Measurements from ENCODE around the gene TP53. TPM values are rescaled to one million over a fixed set of nuclear protein-coding genes. Genes with fewer than 3 reads are reported as not detected.

TP53 gene
- total RNA-seq, 1 experiment from 2014 or later: 179 TPM

DNA sequence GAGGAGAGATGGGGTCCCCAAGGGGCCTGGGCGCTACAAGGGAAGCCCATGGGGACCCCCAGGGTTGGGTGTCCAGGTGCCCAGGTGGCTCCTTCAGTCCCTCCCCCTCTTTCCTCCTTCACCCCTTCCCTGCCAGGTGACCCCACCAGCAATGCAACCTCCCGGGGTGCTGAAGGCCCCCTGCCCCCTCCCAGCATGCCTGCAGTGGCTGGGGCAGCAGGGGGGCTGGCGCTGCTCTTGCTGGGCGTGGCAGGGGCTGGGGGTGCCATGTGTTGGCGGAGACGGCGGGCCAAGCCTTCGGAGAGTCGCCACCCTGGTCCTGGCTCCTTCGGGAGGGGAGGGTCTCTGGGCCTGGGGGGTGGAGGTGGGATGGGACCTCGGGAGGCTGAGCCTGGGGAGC lies 21.7 kb upstream of the TP53 start:
- ChIA-PET POLR2A (no interaction called here), CTCF (interaction anchor here (6.1 kb wide), 1 partner anchor 8 kb away, joined by 72 read pairs; the partner anchor contains the start of gene DNAH2)
- TF ChIP-seq, protein P1, sequence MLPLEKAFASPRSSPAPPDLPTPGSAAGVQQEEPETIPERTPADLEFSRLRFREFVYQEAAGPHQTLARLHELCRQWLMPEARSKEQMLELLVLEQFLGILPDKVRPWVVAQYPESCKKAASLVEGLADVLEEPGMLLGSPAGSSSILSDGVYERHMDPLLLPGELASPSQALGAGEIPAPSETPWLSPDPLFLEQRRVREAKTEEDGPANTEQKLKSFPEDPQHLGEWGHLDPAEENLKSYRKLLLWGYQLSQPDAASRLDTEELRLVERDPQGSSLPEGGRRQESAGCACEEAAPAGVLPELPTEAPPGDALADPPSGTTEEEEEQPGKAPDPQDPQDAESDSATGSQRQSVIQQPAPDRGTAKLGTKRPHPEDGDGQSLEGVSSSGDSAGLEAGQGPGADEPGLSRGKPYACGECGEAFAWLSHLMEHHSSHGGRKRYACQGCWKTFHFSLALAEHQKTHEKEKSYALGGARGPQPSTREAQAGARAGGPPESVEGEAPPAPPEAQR (CRISPR knock-in tag; IDR thresholded peaks at IDR 0.05): no peak
- TF ChIP-seq NFE2L1 (CRISPR knock-in tag; IDR thresholded peaks at IDR 0.05) (no peak), ZNF219 (CRISPR knock-in tag; IDR thresholded peaks at IDR 0.05; ENCODE audit: borderline replicate concordance) (no peak), ZNF121 (CRISPR knock-in tag; IDR thresholded peaks at IDR 0.05) (no peak), OVOL2 (CRISPR knock-in tag; IDR thresholded peaks at IDR 0.05; ENCODE audit: borderline replicate concordance) (no peak), SOX15 (CRISPR knock-in tag; IDR thresholded peaks at IDR 0.05) (no peak), GRHL2 (CRISPR knock-in tag; IDR thresholded peaks at IDR 0.05; ENCODE audit: insufficient replicate concordance, severe bottlenecking) (no peak), MXD4 (CRISPR knock-in tag; IDR thresholded peaks at IDR 0.05; ENCODE audit: borderline replicate concordance) (no peak), SMAD3 (CRISPR knock-in tag; IDR thresholded peaks at IDR 0.05; ENCODE audit: borderline replicate concordance) (no peak), TEAD1 (CRISPR knock-in tag; IDR thresholded peaks at IDR 0.05) (no peak), NR3C1 (CRISPR knock-in tag; conservative IDR thresholded peaks at IDR 0.05; ENCODE audit: low read depth) (no peak), SMAD4 (CRISPR knock-in tag; IDR thresholded peaks at IDR 0.05) (no peak), PRRX2 (CRISPR knock-in tag; IDR thresholded peaks at IDR 0.05) (no peak)
- TF ChIP-seq, protein P2, sequence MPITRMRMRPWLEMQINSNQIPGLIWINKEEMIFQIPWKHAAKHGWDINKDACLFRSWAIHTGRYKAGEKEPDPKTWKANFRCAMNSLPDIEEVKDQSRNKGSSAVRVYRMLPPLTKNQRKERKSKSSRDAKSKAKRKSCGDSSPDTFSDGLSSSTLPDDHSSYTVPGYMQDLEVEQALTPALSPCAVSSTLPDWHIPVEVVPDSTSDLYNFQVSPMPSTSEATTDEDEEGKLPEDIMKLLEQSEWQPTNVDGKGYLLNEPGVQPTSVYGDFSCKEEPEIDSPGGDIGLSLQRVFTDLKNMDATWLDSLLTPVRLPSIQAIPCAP (CRISPR knock-in tag; IDR thresholded peaks at IDR 0.05): no peak
- TF ChIP-seq, protein P3, sequence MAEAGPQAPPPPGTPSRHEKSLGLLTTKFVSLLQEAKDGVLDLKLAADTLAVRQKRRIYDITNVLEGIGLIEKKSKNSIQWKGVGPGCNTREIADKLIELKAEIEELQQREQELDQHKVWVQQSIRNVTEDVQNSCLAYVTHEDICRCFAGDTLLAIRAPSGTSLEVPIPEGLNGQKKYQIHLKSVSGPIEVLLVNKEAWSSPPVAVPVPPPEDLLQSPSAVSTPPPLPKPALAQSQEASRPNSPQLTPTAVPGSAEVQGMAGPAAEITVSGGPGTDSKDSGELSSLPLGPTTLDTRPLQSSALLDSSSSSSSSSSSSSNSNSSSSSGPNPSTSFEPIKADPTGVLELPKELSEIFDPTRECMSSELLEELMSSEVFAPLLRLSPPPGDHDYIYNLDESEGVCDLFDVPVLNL (CRISPR knock-in tag; IDR thresholded peaks at IDR 0.05; ENCODE audit: borderline replicate concordance, low read depth): no peak
- TF ChIP-seq, protein P4, sequence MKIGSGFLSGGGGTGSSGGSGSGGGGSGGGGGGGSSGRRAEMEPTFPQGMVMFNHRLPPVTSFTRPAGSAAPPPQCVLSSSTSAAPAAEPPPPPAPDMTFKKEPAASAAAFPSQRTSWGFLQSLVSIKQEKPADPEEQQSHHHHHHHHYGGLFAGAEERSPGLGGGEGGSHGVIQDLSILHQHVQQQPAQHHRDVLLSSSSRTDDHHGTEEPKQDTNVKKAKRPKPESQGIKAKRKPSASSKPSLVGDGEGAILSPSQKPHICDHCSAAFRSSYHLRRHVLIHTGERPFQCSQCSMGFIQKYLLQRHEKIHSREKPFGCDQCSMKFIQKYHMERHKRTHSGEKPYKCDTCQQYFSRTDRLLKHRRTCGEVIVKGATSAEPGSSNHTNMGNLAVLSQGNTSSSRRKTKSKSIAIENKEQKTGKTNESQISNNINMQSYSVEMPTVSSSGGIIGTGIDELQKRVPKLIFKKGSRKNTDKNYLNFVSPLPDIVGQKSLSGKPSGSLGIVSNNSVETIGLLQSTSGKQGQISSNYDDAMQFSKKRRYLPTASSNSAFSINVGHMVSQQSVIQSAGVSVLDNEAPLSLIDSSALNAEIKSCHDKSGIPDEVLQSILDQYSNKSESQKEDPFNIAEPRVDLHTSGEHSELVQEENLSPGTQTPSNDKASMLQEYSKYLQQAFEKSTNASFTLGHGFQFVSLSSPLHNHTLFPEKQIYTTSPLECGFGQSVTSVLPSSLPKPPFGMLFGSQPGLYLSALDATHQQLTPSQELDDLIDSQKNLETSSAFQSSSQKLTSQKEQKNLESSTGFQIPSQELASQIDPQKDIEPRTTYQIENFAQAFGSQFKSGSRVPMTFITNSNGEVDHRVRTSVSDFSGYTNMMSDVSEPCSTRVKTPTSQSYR (CRISPR knock-in tag; IDR thresholded peaks at IDR 0.05): no peak
- TF ChIP-seq, protein P5, sequence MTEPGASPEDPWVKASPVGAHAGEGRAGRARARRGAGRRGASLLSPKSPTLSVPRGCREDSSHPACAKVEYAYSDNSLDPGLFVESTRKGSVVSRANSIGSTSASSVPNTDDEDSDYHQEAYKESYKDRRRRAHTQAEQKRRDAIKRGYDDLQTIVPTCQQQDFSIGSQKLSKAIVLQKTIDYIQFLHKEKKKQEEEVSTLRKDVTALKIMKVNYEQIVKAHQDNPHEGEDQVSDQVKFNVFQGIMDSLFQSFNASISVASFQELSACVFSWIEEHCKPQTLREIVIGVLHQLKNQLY (CRISPR knock-in tag; IDR thresholded peaks at IDR 0.05): no peak
- TF ChIP-seq, protein P6, sequence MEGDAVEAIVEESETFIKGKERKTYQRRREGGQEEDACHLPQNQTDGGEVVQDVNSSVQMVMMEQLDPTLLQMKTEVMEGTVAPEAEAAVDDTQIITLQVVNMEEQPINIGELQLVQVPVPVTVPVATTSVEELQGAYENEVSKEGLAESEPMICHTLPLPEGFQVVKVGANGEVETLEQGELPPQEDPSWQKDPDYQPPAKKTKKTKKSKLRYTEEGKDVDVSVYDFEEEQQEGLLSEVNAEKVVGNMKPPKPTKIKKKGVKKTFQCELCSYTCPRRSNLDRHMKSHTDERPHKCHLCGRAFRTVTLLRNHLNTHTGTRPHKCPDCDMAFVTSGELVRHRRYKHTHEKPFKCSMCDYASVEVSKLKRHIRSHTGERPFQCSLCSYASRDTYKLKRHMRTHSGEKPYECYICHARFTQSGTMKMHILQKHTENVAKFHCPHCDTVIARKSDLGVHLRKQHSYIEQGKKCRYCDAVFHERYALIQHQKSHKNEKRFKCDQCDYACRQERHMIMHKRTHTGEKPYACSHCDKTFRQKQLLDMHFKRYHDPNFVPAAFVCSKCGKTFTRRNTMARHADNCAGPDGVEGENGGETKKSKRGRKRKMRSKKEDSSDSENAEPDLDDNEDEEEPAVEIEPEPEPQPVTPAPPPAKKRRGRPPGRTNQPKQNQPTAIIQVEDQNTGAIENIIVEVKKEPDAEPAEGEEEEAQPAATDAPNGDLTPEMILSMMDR (IDR thresholded peaks at IDR 0.05): no peak
- H3K36me3 Mint-ChIP-seq: no peaks in the 10 kb centered on the region
- no peak for ATAC-seq
- no peaks in the 10 kb centered on the region for H3K9me3 Mint-ChIP-seq
- peaks cover 30% of the 10 kb centered on the region for H3K27me3 Mint-ChIP-seq (ENCODE audit: low read depth)
- no peak overlapping the region for H3K27ac Mint-ChIP-seq
- H3K4me3 Mint-ChIP-seq: no peak overlapping the region
- H3K4me1 Mint-ChIP-seq: peaks cover 41% of the 10 kb centered on the region
- DNase-seq (ENCODE audit: low spot score): no peak

Data from WTC11 (cell line).